IPS-18a (cell line): ENCODE results near the gene BBOX1.
"Not testable (repeated sequence)": the region's sequence is repeated elsewhere in the genome, so short reads cannot be mapped to it uniquely, and the experiment has no call there.

Experiments used
- H3K27ac ChIP-seq: one replicate; pipeline ENCODE4 v1.5.1; 2013; ENCODE audit warnings: low read length
- H3K27me3 ChIP-seq: one replicate; pipeline ENCODE4 v1.6.1; 2013; ENCODE audit warnings: mild to moderate bottlenecking, low read length; ENCODE audit not compliant: control insufficient read depth, insufficient read depth
- H3K36me3 ChIP-seq: one replicate; pipeline ENCODE4 v1.6.1; 2013; ENCODE audit warnings: low read depth, low read length; ENCODE audit not compliant: control insufficient read depth
- H3K4me1 ChIP-seq: one replicate; pipeline ENCODE4 v1.6.1; 2013; ENCODE audit warnings: low read depth, low read length; ENCODE audit not compliant: control insufficient read depth
- H3K4me3 ChIP-seq: one replicate; pipeline ENCODE4 v1.5.1; 2013; ENCODE audit warnings: low read length
- H3K9ac ChIP-seq: one replicate; pipeline ENCODE4 v1.6.1; 2013; ENCODE audit warnings: mild to moderate bottlenecking, low read length, moderate library complexity
- H3K9me3 ChIP-seq: one replicate; pipeline ENCODE4 v1.6.1; 2013; ENCODE audit warnings: low read depth, low read length; ENCODE audit not compliant: control insufficient read depth

Gene BBOX1, protein sequence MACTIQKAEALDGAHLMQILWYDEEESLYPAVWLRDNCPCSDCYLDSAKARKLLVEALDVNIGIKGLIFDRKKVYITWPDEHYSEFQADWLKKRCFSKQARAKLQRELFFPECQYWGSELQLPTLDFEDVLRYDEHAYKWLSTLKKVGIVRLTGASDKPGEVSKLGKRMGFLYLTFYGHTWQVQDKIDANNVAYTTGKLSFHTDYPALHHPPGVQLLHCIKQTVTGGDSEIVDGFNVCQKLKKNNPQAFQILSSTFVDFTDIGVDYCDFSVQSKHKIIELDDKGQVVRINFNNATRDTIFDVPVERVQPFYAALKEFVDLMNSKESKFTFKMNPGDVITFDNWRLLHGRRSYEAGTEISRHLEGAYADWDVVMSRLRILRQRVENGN

DNA sequence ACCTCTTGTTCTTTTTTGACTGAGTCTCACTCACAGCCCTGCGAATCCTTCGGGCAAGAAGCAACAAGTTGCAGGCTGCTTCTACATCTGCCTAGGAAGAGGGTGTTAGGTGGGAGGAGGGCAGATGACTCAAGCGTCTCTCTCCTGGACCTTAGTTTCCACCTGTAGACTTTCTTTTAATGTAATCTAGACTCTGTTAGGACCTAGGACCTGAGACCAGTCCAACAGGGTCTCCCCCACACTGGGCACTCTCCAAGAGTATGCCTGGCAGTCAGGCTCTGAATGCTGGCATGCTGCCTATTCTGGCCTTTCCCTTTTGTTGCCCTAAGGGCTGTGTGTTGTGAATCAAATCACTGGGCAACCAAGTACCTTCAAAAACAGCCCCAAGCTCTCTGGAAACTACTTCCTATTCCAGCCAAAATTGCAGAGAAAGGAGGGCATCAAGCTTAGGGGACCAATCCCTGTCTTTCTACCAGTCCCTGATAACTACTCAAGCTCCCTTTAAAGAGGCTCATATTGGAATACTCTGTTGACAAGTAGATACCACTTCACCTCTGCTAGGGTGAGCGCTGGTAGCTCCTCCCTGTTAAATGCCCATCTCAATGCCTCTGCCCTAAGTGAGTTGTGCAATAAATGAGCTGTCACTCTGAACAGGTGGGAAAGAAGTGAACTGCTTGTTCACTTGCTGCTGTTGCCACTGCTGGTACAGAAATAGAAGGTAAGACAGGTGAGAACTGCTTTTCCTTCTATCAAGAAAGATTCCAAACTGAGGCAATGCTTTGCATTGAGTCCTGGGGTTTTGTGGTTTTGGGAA, at the start of gene BBOX1:
BBOX1 (plus strand) TSS at position 514 of the 814 bp plus-strand sequence. CDS start 14,616 bp downstream, outside the sequence.
- Histone ChIP-seq H3K36me3 (no peaks in the 10 kb centered on the region), H3K4me1 (no peaks in the 10 kb centered on the region), H3K4me3 (no peak within 1 kb of the TSS), H3K9ac (no peak within 1 kb of the TSS), H3K27ac (no peak within 1 kb of the TSS), H3K9me3 (no peaks in the 10 kb centered on the region), H3K27me3 (no peaks in the 10 kb centered on the region)

DNA sequence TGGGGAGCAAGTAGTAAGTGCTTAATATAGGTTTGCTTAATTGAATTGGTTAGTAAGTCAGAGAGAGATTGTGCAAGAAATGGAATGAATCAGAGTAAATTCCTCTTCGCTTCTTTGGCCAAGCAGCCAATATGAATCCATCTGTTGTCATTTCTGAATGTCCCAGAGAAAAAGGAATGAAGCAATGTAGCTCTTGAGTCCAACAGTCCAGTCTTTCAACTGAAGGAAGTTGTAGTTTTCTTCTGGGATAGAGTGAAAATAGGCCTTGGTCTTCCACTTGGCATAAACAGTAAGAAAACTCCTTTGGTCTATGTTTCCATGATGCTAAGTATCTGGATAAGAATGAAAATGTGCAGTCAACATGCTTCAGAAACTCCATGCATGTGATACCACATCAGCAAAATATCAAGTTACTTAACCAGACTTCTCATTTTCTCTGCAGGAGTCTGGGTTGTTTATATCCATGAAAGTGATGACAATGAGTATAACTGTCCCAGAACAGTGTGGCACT, 48.5 kb upstream of the BBOX1 start:
- H3K4me1 ChIP-seq = peaks cover 4% of the 10 kb centered on the region
- no peak overlapping the region for H3K4me3 ChIP-seq
- H3K27ac ChIP-seq = no peak overlapping the region
- no peaks in the 10 kb centered on the region for H3K9me3 ChIP-seq
- no peak overlapping the region for H3K9ac ChIP-seq
- no peaks in the 10 kb centered on the region for H3K36me3 ChIP-seq
- peaks cover 8% of the 10 kb centered on the region for H3K27me3 ChIP-seq

DNA sequence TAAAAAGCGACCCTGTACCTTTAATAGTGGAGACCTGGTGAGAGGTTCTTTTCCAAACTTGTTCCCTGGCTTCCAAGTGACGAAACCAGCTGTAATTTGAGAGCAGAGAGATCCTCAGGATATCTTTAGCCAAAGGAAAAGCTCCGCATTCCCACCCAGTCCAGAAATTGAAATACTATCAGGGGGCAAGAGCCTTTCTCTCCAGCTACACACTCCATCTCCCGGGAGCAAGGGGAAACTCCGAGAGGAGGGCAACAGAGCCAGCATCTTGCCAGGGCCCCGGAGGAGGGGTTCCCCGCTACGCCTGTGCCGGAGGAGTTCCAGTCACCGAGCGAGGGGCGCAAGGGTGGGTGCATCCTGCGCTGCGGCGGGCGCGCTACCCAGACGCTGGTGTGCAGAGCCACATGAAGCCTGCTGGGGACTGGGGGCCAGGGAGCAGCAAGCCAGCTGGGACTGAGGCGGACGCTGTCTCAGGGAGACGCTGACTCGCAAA, 46.6 kb upstream of the BBOX1 start, which contains the start of gene FIBIN:
FIBIN (plus strand) TSS at position 148 of the 493 bp plus-strand sequence. CDS start 415 bp downstream, outside the sequence.
- no peak within 1 kb of the TSS for H3K27ac ChIP-seq
- H3K9ac ChIP-seq = no peak within 1 kb of the TSS
- peaks cover 8% of the 10 kb centered on the region for H3K27me3 ChIP-seq
- H3K9me3 ChIP-seq = no peaks in the 10 kb centered on the region
- peak within 1 kb of the TSS; percentile 45 for H3K4me3 ChIP-seq
- H3K36me3 ChIP-seq = no peaks in the 10 kb centered on the region
- H3K4me1 ChIP-seq = peaks cover 4% of the 10 kb centered on the region

DNA sequence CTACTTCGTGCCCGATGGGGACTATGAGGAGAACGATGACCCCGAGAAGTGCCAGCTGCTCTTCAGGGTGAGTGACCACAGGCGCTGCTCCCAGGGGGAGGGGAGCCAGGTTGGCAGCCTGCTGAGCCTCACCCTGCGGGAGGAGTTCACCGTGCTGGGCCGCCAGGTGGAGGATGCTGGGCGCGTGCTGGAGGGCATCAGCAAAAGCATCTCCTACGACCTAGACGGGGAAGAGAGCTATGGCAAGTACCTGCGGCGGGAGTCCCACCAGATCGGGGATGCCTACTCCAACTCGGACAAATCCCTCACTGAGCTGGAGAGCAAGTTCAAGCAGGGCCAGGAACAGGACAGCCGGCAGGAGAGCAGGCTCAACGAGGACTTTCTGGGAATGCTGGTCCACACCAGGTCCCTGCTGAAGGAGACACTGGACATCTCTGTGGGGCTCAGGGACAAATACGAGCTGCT, 46.0 kb upstream of the BBOX1 start:
- Histone ChIP-seq H3K9ac (no peak overlapping the region), H3K4me1 (peaks cover 4% of the 10 kb centered on the region), H3K9me3 (no peaks in the 10 kb centered on the region), H3K4me3 (peak overlapping the region; percentile 45), H3K36me3 (no peaks in the 10 kb centered on the region), H3K27ac (no peak overlapping the region), H3K27me3 (peaks cover 8% of the 10 kb centered on the region)

DNA sequence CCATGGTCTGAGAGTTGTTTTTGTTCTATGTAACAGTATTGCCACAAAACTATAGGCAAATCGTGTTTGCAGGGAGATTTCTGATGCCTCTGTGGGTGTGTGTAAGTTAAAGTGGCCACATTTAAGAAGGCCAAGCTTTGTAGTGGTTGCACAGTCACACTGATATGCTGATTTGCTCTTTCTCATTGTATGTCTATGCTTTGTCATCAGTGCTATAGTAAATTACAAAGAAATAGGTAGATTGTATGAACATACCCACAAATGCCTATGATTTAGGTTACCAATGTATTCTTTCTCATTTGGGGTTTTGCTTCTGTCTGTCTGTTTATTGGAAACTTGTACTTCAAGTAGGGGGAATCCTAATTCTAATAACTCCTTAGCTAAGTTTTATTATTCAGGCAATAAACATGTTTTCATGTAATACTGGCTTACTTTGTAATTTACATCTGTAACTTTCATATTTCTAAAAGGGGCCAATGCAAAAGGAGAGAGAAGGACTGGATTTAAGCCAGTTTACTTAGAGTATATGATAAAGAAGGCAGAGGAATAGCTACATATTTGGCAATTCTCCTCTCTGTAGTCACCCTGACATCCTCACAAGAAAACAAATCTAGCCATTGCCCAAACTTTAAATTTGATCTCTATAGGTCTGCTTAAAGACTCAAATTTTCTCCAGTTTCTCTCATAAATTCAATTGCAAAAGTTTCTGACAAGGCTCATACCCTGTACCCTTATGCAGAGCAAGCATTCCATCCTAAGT, 44.7 kb upstream of the BBOX1 start:
- Histone ChIP-seq H3K4me3 (no peak overlapping the region), H3K27me3 (peaks cover 8% of the 10 kb centered on the region), H3K9ac (no peak overlapping the region), H3K27ac (no peak overlapping the region), H3K36me3 (no peaks in the 10 kb centered on the region), H3K9me3 (no peaks in the 10 kb centered on the region), H3K4me1 (peaks cover 4% of the 10 kb centered on the region)

DNA sequence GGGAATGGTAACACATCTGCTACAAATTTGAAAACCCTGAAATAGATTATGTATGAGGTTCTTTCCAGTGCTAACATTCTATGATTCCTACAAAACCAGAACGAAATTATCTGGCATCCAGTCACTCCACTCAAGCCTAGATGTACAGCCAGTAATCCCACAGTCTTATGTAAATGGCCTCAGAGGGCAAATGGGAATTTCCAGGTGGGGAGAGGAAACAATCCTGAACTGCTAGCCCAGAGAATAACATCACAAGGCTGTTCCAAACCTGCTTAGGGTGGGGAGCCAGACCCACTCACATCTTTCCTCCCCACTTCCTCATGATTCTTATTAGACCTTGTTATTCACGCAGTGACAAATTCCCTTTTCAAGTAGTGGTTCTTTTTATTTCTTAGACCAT, 43.2 kb upstream of the BBOX1 start:
- H3K9me3 ChIP-seq = no peaks in the 10 kb centered on the region
- peaks cover 8% of the 10 kb centered on the region for H3K27me3 ChIP-seq
- H3K4me3 ChIP-seq = no peak overlapping the region
- H3K9ac ChIP-seq = no peak overlapping the region
- no peak overlapping the region for H3K27ac ChIP-seq
- peaks cover 4% of the 10 kb centered on the region for H3K4me1 ChIP-seq
- H3K36me3 ChIP-seq = no peaks in the 10 kb centered on the region

DNA sequence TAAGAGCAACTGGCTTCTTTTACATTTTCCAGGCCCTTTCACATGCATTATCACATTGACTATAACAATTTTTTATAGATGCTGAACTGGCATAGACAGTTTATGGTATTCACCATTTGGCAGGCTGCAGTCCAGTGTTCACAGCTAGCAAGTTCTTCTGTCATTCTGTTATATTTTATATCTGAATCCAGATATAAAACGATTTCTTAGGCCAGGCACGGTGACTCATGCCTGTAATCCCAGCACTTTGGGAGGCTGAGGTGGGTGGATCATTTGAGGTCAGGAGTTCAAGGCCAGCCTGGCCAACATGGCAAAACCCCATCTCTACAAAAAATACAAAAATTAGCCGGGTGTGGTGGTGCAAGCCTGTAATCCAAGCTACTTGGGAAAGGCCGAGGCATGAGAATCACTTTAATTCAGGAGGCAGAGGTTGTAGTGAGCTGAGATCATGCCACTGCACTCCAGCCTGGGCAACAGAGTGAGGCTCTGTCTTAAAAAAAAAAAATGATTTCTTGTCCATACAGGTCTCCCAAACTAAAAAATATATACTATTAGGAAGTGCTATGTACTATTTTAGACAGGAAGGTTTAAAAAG, 39.4 kb upstream of the BBOX1 start:
- not testable (repeated sequence) for H3K4me1 ChIP-seq, H3K4me3 ChIP-seq, H3K9ac ChIP-seq, H3K27ac ChIP-seq, H3K36me3 ChIP-seq, H3K27me3 ChIP-seq, H3K9me3 ChIP-seq

DNA sequence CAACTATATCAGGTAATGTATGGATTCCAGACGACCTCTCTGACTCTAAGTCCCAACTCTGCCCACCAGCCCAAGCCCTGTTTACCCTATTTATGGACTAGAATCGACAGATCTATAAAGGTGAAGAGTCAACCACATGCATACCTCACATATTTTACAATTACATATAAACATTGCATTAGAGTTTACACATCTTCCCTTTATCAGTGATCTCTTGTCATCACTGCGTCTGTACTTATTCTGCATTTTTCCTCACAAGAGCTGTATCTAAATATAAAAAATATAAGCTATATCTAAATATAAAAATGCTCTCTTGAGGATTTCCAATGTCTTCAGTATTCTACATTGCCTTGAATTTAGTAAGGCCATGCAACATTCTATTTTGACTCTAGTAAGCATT, 38.2 kb upstream of the BBOX1 start:
- H3K9ac ChIP-seq = no peak overlapping the region
- no peaks in the 10 kb centered on the region for H3K4me1 ChIP-seq
- no peak overlapping the region for H3K27ac ChIP-seq
- no peak overlapping the region for H3K4me3 ChIP-seq
- no peaks in the 10 kb centered on the region for H3K36me3 ChIP-seq
- H3K9me3 ChIP-seq = no peaks in the 10 kb centered on the region
- H3K27me3 ChIP-seq = no peaks in the 10 kb centered on the region

DNA sequence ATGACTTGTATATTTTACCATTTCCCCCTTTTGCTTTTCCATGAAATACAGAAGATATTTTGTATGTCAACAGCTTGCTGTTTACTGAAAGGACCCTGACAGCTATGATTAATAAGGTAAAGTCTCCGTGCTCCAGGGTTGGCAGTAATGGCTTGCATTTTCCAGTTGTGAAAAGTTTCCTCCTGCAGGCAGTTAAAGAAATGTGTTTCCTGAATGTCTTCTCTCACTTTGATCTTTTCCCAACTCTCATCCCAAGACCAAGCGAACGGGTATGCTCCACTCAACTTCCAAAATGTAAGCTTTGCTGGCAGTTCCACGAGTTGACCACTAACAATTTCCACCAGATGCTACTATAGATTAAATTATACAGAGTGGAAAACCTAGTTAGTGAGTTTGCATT, 37.8 kb upstream of the BBOX1 start:
- Histone ChIP-seq H3K4me1 (no peaks in the 10 kb centered on the region), H3K9ac (no peak overlapping the region), H3K27me3 (no peaks in the 10 kb centered on the region), H3K27ac (no peak overlapping the region), H3K36me3 (no peaks in the 10 kb centered on the region), H3K9me3 (no peaks in the 10 kb centered on the region), H3K4me3 (no peak overlapping the region)

DNA sequence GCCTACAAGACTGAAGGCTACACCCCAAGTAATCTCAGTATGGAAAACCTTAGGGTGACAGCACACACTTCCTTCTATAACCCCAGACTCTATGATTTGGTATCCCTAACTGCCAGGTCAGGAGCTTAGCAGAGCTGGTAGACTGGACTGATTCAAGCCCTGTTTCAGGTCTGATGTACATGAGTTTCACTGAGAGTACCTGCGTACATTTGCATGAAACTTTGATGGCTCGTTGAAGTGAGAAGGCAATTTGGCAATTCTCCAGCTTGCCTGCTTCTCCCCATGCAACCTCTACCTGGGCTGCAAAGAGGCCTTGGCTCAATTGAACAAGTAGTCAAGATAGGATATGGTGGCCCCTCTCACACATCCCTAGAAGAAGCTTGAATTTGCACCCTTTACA, 36.5 kb upstream of the BBOX1 start:
- Histone ChIP-seq H3K9me3 (no peaks in the 10 kb centered on the region), H3K27me3 (no peaks in the 10 kb centered on the region), H3K27ac (no peak overlapping the region), H3K36me3 (no peaks in the 10 kb centered on the region), H3K4me3 (no peak overlapping the region), H3K9ac (no peak overlapping the region), H3K4me1 (no peaks in the 10 kb centered on the region)
